ENCODE measurements around the gene LCN9.
"Not testable (repeated sequence)": the region's sequence is repeated elsewhere in the genome, so short reads cannot be mapped to it uniquely, and the experiment has no call there.

GRCh38 chr9:135672786-135673185 lies 9.7 kb downstream of the LCN9 start:
- not testable (repeated sequence) for TF ChIP-seq POLR2AphosphoS5 (IDR thresholded peaks at IDR 0.05; ENCODE audit: low read depth); CTCF (IDR thresholded peaks at IDR 0.05; ENCODE audit: insufficient read depth, low read length); GABPA (IDR thresholded peaks at IDR 0.05; ENCODE audit: low read depth)

Measured in HL-60 (cell line).